ENCODE results near the gene RPS6KB2. TPM values are rescaled to one million over a fixed set of nuclear protein-coding genes. Genes with fewer than 3 reads are reported as not detected.
A peak's percentile ranks its signal among the peaks of the same experiment; 100 is the strongest.

Gene RPS6KB2
- total RNA-seq, 2 experiments from 2014 or later = 54.8 to 57.4 TPM

DNA sequence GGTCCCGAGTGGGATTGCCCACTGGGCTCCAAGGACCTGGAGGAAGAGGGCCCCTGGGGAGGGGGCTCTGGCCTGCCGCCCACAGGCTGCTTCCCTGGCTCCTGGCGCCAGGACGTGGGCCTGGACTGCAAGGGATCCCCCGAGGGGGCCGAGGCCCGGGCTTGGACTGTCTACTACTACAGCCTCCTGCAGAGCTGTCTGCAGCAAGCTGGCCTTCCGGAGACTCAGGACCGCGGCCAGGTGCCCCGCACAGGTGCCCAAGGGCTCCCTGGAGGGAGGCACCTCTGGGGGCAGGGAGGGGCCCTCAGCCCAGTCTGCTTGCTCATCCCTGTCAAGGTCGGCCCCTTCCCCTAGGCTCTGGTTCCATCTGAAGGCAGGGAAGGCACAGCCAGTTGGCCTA, 10.9 kb upstream of the RPS6KB2 start:
- ChIA-PET POLR2A (interaction anchor here (0.7 to 10.0 kb wide), 10 partner anchors 9 to 167 kb away, joined by 3 to 178 read pairs (median 18); partner anchors contain the start of genes AIP, GSTP1, PPP1CA and PTPRCAP), CTCF (interaction anchor here (0.8 to 2.0 kb wide), 6 partner anchors 12 to 74 kb away, joined by 3 to 6 read pairs (median 4); partner anchors contain the start of genes POLD4 and PPP1CA)
- DNase-seq (no peak), ATAC-seq (no peak)
- Mint-ChIP-seq H3K9me3 (no peaks in the 10 kb centered on the region), H3K36me3 (ENCODE audit: low read depth) (no peaks in the 10 kb centered on the region), H3K4me3 (peak overlapping the region; percentile 82), H3K27me3 (no peaks in the 10 kb centered on the region), H3K27ac (peak overlapping the region; percentile 65), H3K4me1 (ENCODE audit: low read depth) (peaks cover 58% of the 10 kb centered on the region)
- TF ChIP-seq, protein P1, sequence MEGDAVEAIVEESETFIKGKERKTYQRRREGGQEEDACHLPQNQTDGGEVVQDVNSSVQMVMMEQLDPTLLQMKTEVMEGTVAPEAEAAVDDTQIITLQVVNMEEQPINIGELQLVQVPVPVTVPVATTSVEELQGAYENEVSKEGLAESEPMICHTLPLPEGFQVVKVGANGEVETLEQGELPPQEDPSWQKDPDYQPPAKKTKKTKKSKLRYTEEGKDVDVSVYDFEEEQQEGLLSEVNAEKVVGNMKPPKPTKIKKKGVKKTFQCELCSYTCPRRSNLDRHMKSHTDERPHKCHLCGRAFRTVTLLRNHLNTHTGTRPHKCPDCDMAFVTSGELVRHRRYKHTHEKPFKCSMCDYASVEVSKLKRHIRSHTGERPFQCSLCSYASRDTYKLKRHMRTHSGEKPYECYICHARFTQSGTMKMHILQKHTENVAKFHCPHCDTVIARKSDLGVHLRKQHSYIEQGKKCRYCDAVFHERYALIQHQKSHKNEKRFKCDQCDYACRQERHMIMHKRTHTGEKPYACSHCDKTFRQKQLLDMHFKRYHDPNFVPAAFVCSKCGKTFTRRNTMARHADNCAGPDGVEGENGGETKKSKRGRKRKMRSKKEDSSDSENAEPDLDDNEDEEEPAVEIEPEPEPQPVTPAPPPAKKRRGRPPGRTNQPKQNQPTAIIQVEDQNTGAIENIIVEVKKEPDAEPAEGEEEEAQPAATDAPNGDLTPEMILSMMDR (IDR thresholded peaks at IDR 0.05) = no peak
- intact Hi-C loops (cut with micrococcal nuclease) = no loop called here

DNA sequence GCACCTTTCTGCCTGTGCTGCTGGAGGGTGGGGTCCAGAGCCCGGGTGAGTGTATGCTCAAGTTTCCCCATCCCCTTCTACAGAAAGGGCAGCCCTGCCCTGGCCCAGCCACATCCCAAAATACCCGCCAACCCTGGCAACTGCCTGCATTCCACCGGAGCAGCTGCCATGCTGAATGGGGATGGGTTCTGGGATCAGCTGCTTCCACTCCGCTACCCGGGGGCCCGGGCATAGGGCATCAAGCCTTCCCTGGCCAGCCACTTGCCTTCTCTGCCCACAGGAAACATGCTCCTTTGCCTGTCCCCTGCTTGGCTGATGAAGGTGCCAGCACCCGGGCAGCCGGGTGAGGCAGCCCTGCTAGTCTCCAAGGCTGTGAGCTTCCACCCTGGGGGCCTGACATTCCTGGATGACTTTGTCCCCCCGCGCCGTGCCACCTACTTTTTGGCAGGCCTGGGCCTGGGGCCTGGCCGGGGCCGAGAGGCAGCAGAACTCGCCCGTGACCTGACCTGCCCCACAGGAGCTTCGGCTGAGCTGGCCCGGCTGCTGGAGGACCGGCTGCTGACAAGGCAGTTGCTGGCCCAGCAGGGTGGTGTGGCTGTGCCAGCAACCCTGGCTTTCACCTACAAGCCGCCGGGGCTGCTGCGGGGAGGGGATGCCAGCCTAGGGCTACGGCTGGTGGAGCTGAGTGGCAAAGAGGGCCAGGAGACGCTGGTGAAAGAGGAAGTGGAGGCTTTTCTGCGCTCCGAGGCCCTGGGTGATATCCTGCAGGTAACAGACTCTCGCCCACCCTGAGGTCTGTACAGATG, 9.6 kb upstream of the RPS6KB2 start:
- POLR2A ChIA-PET = interaction anchor here (0.6 to 10.0 kb wide), 10 partner anchors 10 to 178 kb away, joined by 3 to 178 read pairs (median 18); partner anchors contain the start of genes AIP, GSTP1, PPP1CA and PTPRCAP
- peak overlapping the region; percentile 82 for H3K4me3 Mint-ChIP-seq
- DNase-seq (peak; percentile 54), ATAC-seq (no peak)
- H3K27ac Mint-ChIP-seq = peak overlapping the region; percentile 89
- intact Hi-C loops (cut with micrococcal nuclease) = no loop called here
- peaks cover 52% of the 10 kb centered on the region for H3K4me1 Mint-ChIP-seq (ENCODE audit: low read depth)
- TF ChIP-seq, protein P1 (IDR thresholded peaks at IDR 0.05) = no peak
- H3K27me3 Mint-ChIP-seq = no peaks in the 10 kb centered on the region
- CTCF ChIA-PET = interaction anchor here (0.6 to 3.5 kb wide), 8 partner anchors 11 to 212 kb away, joined by 3 to 21 read pairs (median 5); partner anchors contain the start of genes PITPNM1, POLD4, PPP1CA and TBC1D10C
- no peaks in the 10 kb centered on the region for H3K36me3 Mint-ChIP-seq (ENCODE audit: low read depth)
- no peaks in the 10 kb centered on the region for H3K9me3 Mint-ChIP-seq

DNA sequence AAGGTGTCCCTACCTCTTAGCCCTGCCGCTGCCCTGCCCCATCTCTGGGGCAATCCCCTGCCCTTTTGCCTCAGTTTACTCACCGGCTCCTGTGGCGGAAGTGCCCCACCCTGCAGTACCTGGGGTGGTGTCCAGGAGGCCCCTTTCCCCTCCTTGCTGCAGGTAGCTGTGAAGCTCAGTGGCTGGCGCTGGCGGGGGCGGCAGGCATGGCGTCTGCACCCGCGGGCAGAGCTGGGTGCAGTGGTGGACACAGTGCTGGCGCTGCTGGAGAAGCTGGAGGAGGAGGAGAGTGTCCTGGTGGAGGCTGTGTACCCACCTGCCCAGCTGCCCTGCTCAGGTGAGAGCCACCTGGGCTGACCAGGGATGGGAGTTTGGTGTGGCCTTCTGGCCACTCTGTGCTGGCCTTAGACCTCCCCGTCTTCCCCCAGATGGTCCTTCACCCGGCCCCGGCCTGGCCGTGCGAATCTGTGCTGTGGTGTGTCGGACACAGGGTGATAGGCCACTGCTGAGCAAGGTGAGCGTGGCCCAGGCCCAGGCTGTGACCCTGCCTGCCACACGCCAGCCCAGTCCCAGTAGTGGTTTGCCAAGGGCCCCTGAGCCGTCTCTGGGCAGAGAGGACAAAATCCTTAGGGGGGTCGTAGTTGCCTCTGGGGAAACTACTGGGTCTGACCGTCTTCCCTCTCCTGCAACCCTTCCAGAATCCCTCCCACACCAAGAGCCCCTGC, 8.8 kb upstream of the RPS6KB2 start:
- intact Hi-C loops (cut with micrococcal nuclease) = no loop called here
- peaks cover 52% of the 10 kb centered on the region for H3K4me1 Mint-ChIP-seq (ENCODE audit: low read depth)
- DNase-seq = no peak
- no peak for ATAC-seq
- no peaks in the 10 kb centered on the region for H3K9me3 Mint-ChIP-seq
- H3K27me3 Mint-ChIP-seq = no peaks in the 10 kb centered on the region
- ChIA-PET CTCF (interaction anchor here (0.6 to 3.5 kb wide), 7 partner anchors 8 to 211 kb away, joined by 3 to 21 read pairs (median 4); partner anchors contain the start of genes PITPNM1, PPP1CA and TBC1D10C), POLR2A (interaction anchor here (0.6 to 10.0 kb wide), 14 partner anchors 8 to 165 kb away, joined by 3 to 178 read pairs (median 10); partner anchors contain the start of genes AIP, GSTP1, POLD4 and PPP1CA)
- peak overlapping the region; percentile 89 for H3K27ac Mint-ChIP-seq
- H3K4me3 Mint-ChIP-seq = peak overlapping the region; percentile 82
- TF ChIP-seq, protein P1 (IDR thresholded peaks at IDR 0.05) = no peak
- no peaks in the 10 kb centered on the region for H3K36me3 Mint-ChIP-seq (ENCODE audit: low read depth)

DNA sequence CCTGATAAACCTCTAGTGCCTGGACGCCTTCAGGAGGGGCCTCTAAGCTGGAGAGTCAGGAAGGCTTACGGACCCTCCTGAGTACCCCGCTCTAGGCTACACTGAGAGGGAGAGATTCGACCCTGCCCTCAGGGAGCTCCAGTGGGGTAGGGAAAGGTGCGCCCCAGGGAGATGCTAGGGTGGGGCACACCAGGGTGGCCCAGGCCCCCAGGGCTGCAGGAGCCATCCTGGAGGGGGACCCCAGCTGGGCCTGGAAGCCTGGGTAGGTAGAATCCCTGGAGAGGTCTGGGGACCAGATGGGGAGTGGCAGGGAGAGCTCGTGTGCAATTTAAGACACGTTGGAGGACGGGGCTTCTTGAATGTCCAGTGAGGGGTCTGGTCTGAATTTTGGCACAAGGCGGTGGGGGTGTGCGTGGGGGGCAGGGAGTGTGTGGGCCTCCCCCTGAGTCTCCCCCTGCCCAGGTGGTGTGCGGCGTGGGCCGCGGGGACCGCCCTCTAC, 8.1 kb upstream of the RPS6KB2 start:
- Mint-ChIP-seq H3K27ac (peak overlapping the region; percentile 89), H3K4me1 (ENCODE audit: low read depth) (peaks cover 48% of the 10 kb centered on the region), H3K36me3 (ENCODE audit: low read depth) (no peaks in the 10 kb centered on the region), H3K4me3 (peak overlapping the region; percentile 82), H3K9me3 (no peaks in the 10 kb centered on the region), H3K27me3 (no peaks in the 10 kb centered on the region)
- ATAC-seq (no peak), DNase-seq (no peak)
- intact Hi-C loops (cut with micrococcal nuclease) = no loop called here
- TF ChIP-seq, protein P1 (IDR thresholded peaks at IDR 0.05) = no peak
- ChIA-PET POLR2A (interaction anchor here (1.0 to 10.0 kb wide), 11 partner anchors 8 to 71 kb away, joined by 3 to 178 read pairs (median 18); partner anchors contain the start of genes AIP, PPP1CA, PTPRCAP and RPS6KB2), CTCF (interaction anchor here (0.9 to 3.5 kb wide), 6 partner anchors 9 to 86 kb away, joined by 4 to 21 read pairs (median 6); partner anchors contain the start of genes PITPNM1, PPP1CA, PTPRCAP and TBC1D10C)

Measured in activated CD8-positive, alpha-beta T cell treated with anti-CD3 and anti-CD28 coated beads for 36 hours (primary cell).